Activated B cell treated with CpG ODN at 0.5 μM for 24 hours (primary cell): ENCODE measurements around the gene WDR91. TPM values are rescaled to one million over a fixed set of nuclear protein-coding genes. Genes with fewer than 3 reads are reported as not detected.

Experiments used
- ATAC-seq: fragments of 200-7000 bp; cut with Tn5 transposase; one replicate; pipeline ENCODE4 v1.10.0; 2021; ENCODE audit warnings: low read depth, mild to moderate bottlenecking, moderate library complexity
- CTCF ChIA-PET: fragments of 350-600 bp; sonication (Branson Sonifier 250); formaldehyde crosslinking; loops from one replicate; lab custom pipeline; 2021; ENCODE audit warnings: antibody characterized with exemption; lab: Charles Lee
- POLR2A ChIA-PET: fragments of 350-600 bp; sonication (Branson Sonifier 250); formaldehyde crosslinking; loops from one replicate; lab custom pipeline; 2021; ENCODE audit warnings: antibody characterized with exemption; lab: Charles Lee
- DNase-seq: peaks from one replicate; pipeline ENCODE4 v3.0.0; 2022
- H3K27ac Mint-ChIP-seq: one replicate; pipeline ENCODE4 v1.8.0; 2020; ENCODE audit warnings: mixed read lengths
- H3K27me3 Mint-ChIP-seq: one replicate; pipeline ENCODE4 v1.8.0; 2021; ENCODE audit warnings: mixed read lengths
- H3K36me3 Mint-ChIP-seq: one replicate; pipeline ENCODE4 v1.8.0; 2021; ENCODE audit warnings: low read depth, mixed read lengths
- H3K4me1 Mint-ChIP-seq: one replicate; pipeline ENCODE4 v1.8.0; 2021; ENCODE audit warnings: mixed read lengths
- H3K4me3 Mint-ChIP-seq: one replicate; pipeline ENCODE4 v1.8.0; 2020; ENCODE audit warnings: mild to moderate bottlenecking, mixed read lengths
- H3K9me3 Mint-ChIP-seq: one replicate; pipeline ENCODE4 v1.8.0; 2020; ENCODE audit warnings: mixed read lengths
- CTCF ChIP-seq: fragments of 200-600 bp; IDR thresholded peaks from one replicate; pipeline ENCODE4 v1.8.0; 2022; ENCODE audit warnings: antibody characterized with exemption, mild to moderate bottlenecking
- intact Hi-C: fragments of 100-400 bp; cut with micrococcal nuclease; formaldehyde crosslinking; loops from one replicate; pipeline ENCODE4 v1.15.1; 2024
- total RNA-seq: library from RNA; stranded (reverse); gene quantifications from 2 replicates; pipeline ENCODE4 v1.2.3, GENCODE V29; 2022

Gene WDR91
- total RNA-seq, 1 donor from 2014 or later, result 60.1 TPM

DNA sequence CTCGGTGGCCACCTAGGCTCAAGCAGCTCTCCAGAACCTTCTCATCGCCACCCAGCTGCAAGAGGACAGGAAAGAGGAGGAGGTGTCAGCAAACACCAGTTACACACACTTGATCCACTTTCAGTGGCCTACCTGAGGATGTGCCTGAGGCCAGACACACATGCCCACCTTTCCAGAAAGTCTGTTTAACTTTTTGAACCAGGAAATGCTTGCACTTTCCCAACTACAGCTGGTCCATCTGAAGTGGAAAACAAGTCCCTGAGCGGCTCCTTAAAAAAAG is 25.1 kb downstream of the WDR91 start:
- intact Hi-C loops, result loop anchor here (1.0 to 5.0 kb wide), 2 partner anchors 38 to 199 kb away; partner anchors contain the start of genes AGBL3 and TMEM140
- Mint-ChIP-seq H3K4me3 (no peak overlapping the region), H3K36me3 (peaks cover 98% of the 10 kb centered on the region), H3K27ac (peak overlapping the region; percentile 80), H3K9me3 (peaks cover 18% of the 10 kb centered on the region), H3K27me3 (no peaks in the 10 kb centered on the region), H3K4me1 (peaks cover 51% of the 10 kb centered on the region)
- CTCF ChIA-PET, result interaction anchor here (0.7 to 3.9 kb wide), 3 partner anchors 16 to 199 kb away, joined by 3 to 22 read pairs (median 3); partner anchors contain the start of genes CYREN and WDR91
- DNase-seq (no peak), ATAC-seq (no peak)
- POLR2A ChIA-PET, result interaction anchor here (0.6 to 6.3 kb wide), 10 partner anchors 9 to 199 kb away, joined by 3 to 125 read pairs (median 8); partner anchors contain the start of genes AGBL3, CYREN, TMEM140 and WDR91
- no peak for TF ChIP-seq CTCF

- peaks cover 19% of the 10 kb centered on the region for H3K9me3 Mint-ChIP-seq
- DNase-seq (no peak), ATAC-seq (no peak)
- ChIA-PET POLR2A (interaction anchor here (0.8 to 6.3 kb wide), 9 partner anchors 9 to 199 kb away, joined by 3 to 125 read pairs (median 9); partner anchors contain the start of genes AGBL3, CYREN, TMEM140 and WDR91), CTCF (interaction anchor here (3.9 kb wide), 1 partner anchor 15 kb away, joined by 22 read pairs; the partner anchor contains the start of gene CYREN)
- intact Hi-C loops, result loop anchor here (1.0 to 5.0 kb wide), 2 partner anchors 37 to 198 kb away; partner anchors contain the start of genes AGBL3 and TMEM140
- H3K4me3 Mint-ChIP-seq, result no peak overlapping the region
- H3K27me3 Mint-ChIP-seq, result no peaks in the 10 kb centered on the region
- H3K27ac Mint-ChIP-seq, result peak overlapping the region; percentile 80
- peaks cover 51% of the 10 kb centered on the region for H3K4me1 Mint-ChIP-seq
- no peak for TF ChIP-seq CTCF
- peaks cover 99% of the 10 kb centered on the region for H3K36me3 Mint-ChIP-seq
These were observed 25.7 kb downstream of the WDR91 start for GRCh38 chr7:135185471-135186260.

DNA sequence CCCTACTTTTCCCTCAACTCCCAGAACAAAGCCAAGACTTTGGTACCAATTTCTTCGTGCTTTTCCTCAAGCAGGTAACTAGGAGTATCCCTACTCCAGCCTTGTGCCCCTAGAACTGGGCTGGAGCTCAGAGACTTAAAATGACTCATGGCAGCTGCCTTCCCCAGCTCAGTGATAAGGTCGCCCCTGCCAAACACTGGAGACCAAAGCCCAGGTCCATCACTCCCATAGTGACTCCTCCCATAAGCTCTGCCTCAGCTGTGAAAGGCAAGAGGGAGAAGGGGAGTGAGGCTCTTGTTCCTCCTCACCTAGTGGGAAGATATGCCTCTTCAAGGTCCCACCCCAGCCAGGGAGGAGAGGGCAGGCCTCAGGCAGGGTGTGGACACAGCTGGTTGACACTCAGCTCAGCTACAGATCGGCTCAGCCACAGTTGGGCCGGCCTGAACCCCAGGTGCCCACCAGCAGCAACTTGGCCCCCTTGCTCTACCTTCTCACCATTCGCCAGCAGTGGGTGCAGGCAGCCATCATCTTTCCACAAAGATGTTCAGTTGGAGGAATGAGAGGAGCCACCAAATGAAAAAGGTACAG is 27.0 kb downstream of the WDR91 start:
- ATAC-seq (no peak), DNase-seq (no peak)
- CTCF ChIA-PET, result no interaction called here

DNA sequence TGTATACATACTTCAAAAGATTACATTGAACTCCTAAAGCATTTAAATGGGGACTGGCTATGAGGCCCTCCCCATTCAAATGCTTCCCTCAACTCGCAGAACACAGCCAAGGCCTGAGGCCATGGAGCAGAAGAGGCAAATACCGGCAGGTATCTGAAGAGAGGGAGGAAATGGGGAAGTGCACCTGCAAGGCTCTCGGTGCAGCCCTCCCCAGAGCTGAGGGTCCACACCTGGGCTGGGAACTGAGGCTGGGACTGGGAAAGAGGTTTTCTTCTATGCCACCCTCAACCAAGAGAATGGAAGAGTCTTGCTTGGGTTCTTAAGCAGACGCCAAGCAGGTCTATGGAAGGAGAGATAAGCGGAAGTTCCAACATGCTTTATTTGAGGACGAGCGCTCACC is 27.8 kb downstream of the WDR91 start:
- Mint-ChIP-seq H3K36me3 (peaks cover 89% of the 10 kb centered on the region), H3K27ac (no peak overlapping the region), H3K4me3 (no peak overlapping the region), H3K9me3 (peaks cover 22% of the 10 kb centered on the region), H3K27me3 (no peaks in the 10 kb centered on the region), H3K4me1 (peaks cover 32% of the 10 kb centered on the region)
- ChIA-PET CTCF (no interaction called here), POLR2A (no interaction called here)
- TF ChIP-seq CTCF, result no peak
- DNase-seq (no peak), ATAC-seq (no peak)
- intact Hi-C loops, result no loop called here

More for the DNA sequence above, 27.0 kb downstream of the WDR91 start:
- POLR2A ChIA-PET, result interaction anchor here (5.4 to 6.3 kb wide), 2 partner anchors 15 to 25 kb away, joined by 62 to 125 read pairs; partner anchors contain the start of genes CYREN and WDR91
- H3K27me3 Mint-ChIP-seq, result no peaks in the 10 kb centered on the region
- H3K36me3 Mint-ChIP-seq, result peaks cover 92% of the 10 kb centered on the region
- peaks cover 22% of the 10 kb centered on the region for H3K9me3 Mint-ChIP-seq
- peaks cover 41% of the 10 kb centered on the region for H3K4me1 Mint-ChIP-seq
- no peak overlapping the region for H3K27ac Mint-ChIP-seq
- TF ChIP-seq CTCF, result no peak
- intact Hi-C loops, result no loop called here
- no peak overlapping the region for H3K4me3 Mint-ChIP-seq
